H1 (cell line): Measurements from ENCODE around the gene GATB. TPM values are rescaled to one million over a fixed set of nuclear protein-coding genes. Genes with fewer than 3 reads are reported as not detected.

Experiments
- CTCF ChIA-PET: fragments of 300-600 bp; sonication (Branson Sonifier 250); formaldehyde crosslinking; loops from one replicate; lab custom pipeline; 2021; ENCODE audit not compliant: partially characterized antibody; lab: Charles Lee
- POLR2A ChIA-PET: fragments of 300-600 bp; sonication (Branson Sonifier 250); formaldehyde crosslinking; loops from one replicate; lab custom pipeline; 2021; ENCODE audit warnings: inconsistent platforms; ENCODE audit not compliant: partially characterized antibody; lab: Charles Lee
- DNase-seq, 2 experiments: peaks; one replicate each; pipeline versions ENCODE4 v3.0.0 to v3.0.0-alpha.2; 2010 to 2022; ENCODE audit warnings: low spot score in 2 of 2, low read depth in 1 of 2, mixed read lengths in 1 of 2
- FAIRE-seq: peaks from 2 replicates; lab custom pipeline; 2011; peaks lifted over from hg19 to GRCh38; lab: Jason Lieb, UNC
- H2AFZ ChIP-seq: 2 replicates; pipeline ENCODE4 v1.8.1; 2012; ENCODE audit warnings: low read length, inconsistent platforms
- H2AK5ac ChIP-seq: 2 replicates; pipeline ENCODE4 v1.6.1; 2013; ENCODE audit warnings: low read depth, low read length
- H2BK120ac ChIP-seq: replicated peaks from 2 replicates; pipeline ENCODE3; 2013; ENCODE audit warnings: low read depth, low read length, inconsistent platforms
- H2BK12ac ChIP-seq: 2 replicates; pipeline ENCODE4 v1.6.1; 2013; ENCODE audit warnings: low read depth, low read length
- H2BK15ac ChIP-seq: 2 replicates; pipeline ENCODE4 v1.6.1; 2013; ENCODE audit warnings: low read length
- H2BK20ac ChIP-seq: 2 replicates; pipeline ENCODE4 v1.6.1; 2013; ENCODE audit warnings: low read length
- H2BK5ac ChIP-seq: 2 replicates; pipeline ENCODE4 v1.6.1; 2013; ENCODE audit warnings: low read depth, low read length
- H3K14ac ChIP-seq: 2 replicates; pipeline ENCODE4 v1.6.1; 2013; ENCODE audit warnings: inconsistent platforms; ENCODE audit not compliant: insufficient read length
- H3K18ac ChIP-seq: 2 replicates; pipeline ENCODE4 v1.6.1; 2013; ENCODE audit warnings: low read length; ENCODE audit errors: extremely low read depth
- H3K23ac ChIP-seq: 2 replicates; pipeline ENCODE4 v1.6.1; 2013; ENCODE audit warnings: inconsistent platforms; ENCODE audit not compliant: insufficient read length
- H3K23me2 ChIP-seq: 2 replicates; pipeline ENCODE4 v1.6.1; 2013; ENCODE audit warnings: low read depth, low read length
- H3K27ac ChIP-seq: 2 replicates; pipeline ENCODE4 v1.6.1; 2011; ENCODE audit warnings: low read depth, low read length, inconsistent platforms
- H3K27me3 ChIP-seq, 4 experiments: replicated peaks in 1 of 4; 1 replicate in 1 of 4; 2 replicates in 3 of 4; pipeline versions ENCODE4 v1.6.1 to v1.8.1; 2011 to 2013; ENCODE audit warnings: low read length in 3 of 4, mild to moderate bottlenecking in 3 of 4, inconsistent platforms in 2 of 4, mixed read lengths in 2 of 4, moderate library complexity in 1 of 4; ENCODE audit not compliant: control insufficient read depth in 3 of 4, insufficient read depth in 3 of 4; ENCODE audit errors: extremely low read depth in 1 of 4
- H3K36me3 ChIP-seq, 4 experiments: 2 replicates each; pipeline versions ENCODE4 v1.6.1 to v1.8.1; 2011 to 2013; ENCODE audit warnings: mild to moderate bottlenecking in 4 of 4, low read length in 3 of 4, moderate library complexity in 2 of 4, control low read depth in 1 of 4, inconsistent platforms in 1 of 4; ENCODE audit not compliant: insufficient read depth in 4 of 4, control insufficient read depth in 2 of 4
- H3K4ac ChIP-seq: replicated peaks from 2 replicates; pipeline ENCODE3; 2013; ENCODE audit warnings: low read length, low read depth, mixed read lengths, inconsistent platforms; ENCODE audit not compliant: insufficient read length
- H3K4me1 ChIP-seq, 4 experiments: replicated peaks in 1 of 4; 1 replicate in 1 of 4; 2 replicates in 3 of 4; pipeline versions ENCODE4 v1.6.1 to v1.8.1; 2011 to 2013; ENCODE audit warnings: low read length in 3 of 4, inconsistent platforms in 2 of 4, mixed read lengths in 1 of 4; ENCODE audit not compliant: insufficient read depth in 4 of 4, control insufficient read depth in 3 of 4
- H3K4me2 ChIP-seq, 2 experiments: 2 replicates each; pipeline versions ENCODE4 v1.6.1 to v1.8.1; 2011 to 2013; ENCODE audit warnings: low read depth in 2 of 2, low read length in 2 of 2, control low read depth in 1 of 2, inconsistent platforms in 1 of 2, mild to moderate bottlenecking in 1 of 2; ENCODE audit not compliant: insufficient read depth in 1 of 2
- H3K4me3 ChIP-seq, 4 experiments: fragments of 200-600, 300-600 bp in 1 of 4; sonication (generic), shearing (Covaris generic), sonication (Bioruptor Twin) in 1 of 4; 2 replicates each; pipeline versions ENCODE4 v1.5.1 to v1.8.1; 2011 to 2016; ENCODE audit warnings: low read length in 4 of 4, low read depth in 3 of 4, control low read depth in 2 of 4, inconsistent platforms in 2 of 4, mild to moderate bottlenecking in 2 of 4, mixed read lengths in 1 of 4, moderate library complexity in 1 of 4; ENCODE audit not compliant: insufficient read depth in 2 of 4; ENCODE audit errors: extremely low read depth in 1 of 4
- H3K56ac ChIP-seq: replicated peaks from 2 replicates; pipeline ENCODE3; 2013; ENCODE audit warnings: low read depth, mild to moderate bottlenecking, mixed read lengths, low read length, inconsistent platforms; ENCODE audit not compliant: insufficient read length
- H3K79me1 ChIP-seq: 2 replicates; pipeline ENCODE4 v1.6.1; 2013; ENCODE audit warnings: low read depth, low read length, control low read depth
- H3K79me2 ChIP-seq, 2 experiments: 2 replicates each; pipeline versions ENCODE4 v1.6.1 to v1.8.1; 2012 to 2013; ENCODE audit warnings: low read length in 2 of 2, mild to moderate bottlenecking in 2 of 2, inconsistent platforms in 1 of 2; ENCODE audit not compliant: insufficient read depth in 2 of 2, control insufficient read depth in 1 of 2
- H3K9ac ChIP-seq, 4 experiments: replicated peaks in 1 of 4; 1 replicate in 1 of 4; 2 replicates in 3 of 4; pipeline versions ENCODE4 v1.6.1 to v1.8.1; 2011 to 2013; ENCODE audit warnings: low read depth in 3 of 4, low read length in 3 of 4, control low read depth in 2 of 4, mild to moderate bottlenecking in 2 of 4, moderate library complexity in 2 of 4, inconsistent platforms in 1 of 4; ENCODE audit errors: extremely low read depth in 1 of 4
- H3K9me3 ChIP-seq, 2 experiments: 2 replicates each; pipeline versions ENCODE4 v1.6.1 to v1.8.1; 2012 to 2013; ENCODE audit warnings: mild to moderate bottlenecking in 2 of 2, moderate library complexity in 2 of 2, control low read depth in 1 of 2, inconsistent platforms in 1 of 2, low read depth in 1 of 2, low read length in 1 of 2, mixed read lengths in 1 of 2; ENCODE audit not compliant: insufficient read depth in 2 of 2
- H4K20me1 ChIP-seq, 2 experiments: replicated peaks in 1 of 2; 2 replicates each; pipeline versions ENCODE3 to v1.8.1; 2011 to 2013; ENCODE audit warnings: inconsistent platforms in 2 of 2, low read length in 2 of 2, mild to moderate bottlenecking in 1 of 2; ENCODE audit not compliant: insufficient read depth in 2 of 2, control insufficient read depth in 1 of 2
- H4K5ac ChIP-seq: 2 replicates; pipeline ENCODE4 v1.6.1; 2013; ENCODE audit warnings: low read length, low read depth, mixed read lengths, inconsistent platforms; ENCODE audit not compliant: insufficient read length
- H4K8ac ChIP-seq: 2 replicates; pipeline ENCODE4 v1.8.0; 2013; ENCODE audit warnings: mild to moderate bottlenecking, moderate library complexity, low read length, inconsistent platforms; ENCODE audit not compliant: insufficient read depth; ENCODE audit errors: extremely low read depth
- H4K91ac ChIP-seq: replicated peaks from 2 replicates; pipeline ENCODE3; 2013; ENCODE audit warnings: low read length, mixed read lengths, inconsistent platforms; ENCODE audit not compliant: insufficient read length
- ASH2L ChIP-seq: fragments of 200-600, 300-600 bp; sonication (generic); IDR thresholded peaks from one replicate; pipeline ENCODE4 v1.7.1; 2017; ENCODE audit warnings: low read length
- EP300 ChIP-seq, 2 experiments: IDR thresholded peaks; 1 replicate in 1 of 2; 2 replicates in 1 of 2; pipeline ENCODE4 v1.6.1; 2011 to 2012; ENCODE audit warnings: low read depth in 2 of 2, low read length in 2 of 2, mild to moderate bottlenecking in 2 of 2, borderline replicate concordance in 1 of 2, inconsistent platforms in 1 of 2, moderate library complexity in 1 of 2
- FOSL1 ChIP-seq: IDR thresholded peaks from 2 replicates; pipeline ENCODE4 v1.6.1; 2011; ENCODE audit warnings: mild to moderate bottlenecking, low read depth, low read length, moderate library complexity; ENCODE audit not compliant: insufficient read depth
- RAD21 ChIP-seq, 2 experiments: IDR thresholded peaks in 1 of 2; conservative IDR thresholded peaks in 1 of 2; 2 replicates each; pipeline ENCODE4 v1.6.1; 2011; ENCODE audit warnings: low read depth in 2 of 2, low read length in 2 of 2, improper control_type of control experiment in 1 of 2, inconsistent platforms in 1 of 2, mild to moderate bottlenecking in 1 of 2, moderate library complexity in 1 of 2
- RBBP5 ChIP-seq: IDR thresholded peaks from 2 replicates; pipeline ENCODE4 v1.7.1; 2012; ENCODE audit warnings: low read depth, mild to moderate bottlenecking, inconsistent platforms, low read length, moderate library complexity, borderline replicate concordance
- SUZ12 ChIP-seq: fragments of 200-600 bp; sonication (generic); IDR thresholded peaks from 2 replicates; pipeline ENCODE4 v1.6.1; 2012; ENCODE audit warnings: mild to moderate bottlenecking, inconsistent platforms, low read length, moderate library complexity, mixed read lengths
- TEAD4 ChIP-seq: IDR thresholded peaks from 2 replicates; pipeline ENCODE4 v1.6.1; 2012; ENCODE audit warnings: low read depth, low read length, inconsistent platforms, mixed read lengths
- WGBS, 2 experiments: shearing (Covaris generic) in 1 of 2; methylation state at CpG; one replicate each; pipeline versions ENCODE4 v1.1.6 to v1.1.7; 2013 to 2015; ENCODE audit warnings: low lambda C conversion rate in 2 of 2, mixed read lengths in 2 of 2, inconsistent platforms in 1 of 2, low coverage in 1 of 2, missing lambda C conversion rate in 1 of 2; ENCODE audit not compliant: insufficient replicate concordance in 2 of 2, insufficient coverage in 1 of 2, insufficient read length in 1 of 2; ENCODE audit errors: extremely low coverage in 1 of 2, missing lambda C conversion rate in 1 of 2; 5-methylcytosine and 5-hydroxymethylcytosine counted together
- polyA plus RNA-seq, 7 experiments: library from polyadenylated mRNA; depleted of rRNA in 3 of 7; stranded (reverse) in 5 of 7; unstranded in 2 of 7; fragments of >200 nt in 5 of 7; fragments of 200-250 nt in 2 of 7; gene quantifications; 1 replicate in 5 of 7; 2 replicates in 1 of 7; 4 replicates in 1 of 7; pipeline versions ENCODE4 v1.2.1 to v1.2.3, GENCODE V29; 2011 to 2013; ENCODE audit warnings: missing spikeins in 2 of 7, mixed read lengths in 2 of 7
- total RNA-seq: library from RNA; stranded (reverse); fragmentation: NEBNext Ultra II Directional; extraction: Animal tissue kit (Norgen Biotek cat#: 25700); gene quantifications from 2 replicates; pipeline ENCODE4 v1.2.1, GENCODE V29; 2021

GATB gene
- total and polyA plus RNA-seq, 2 of the 8 experiments (the other 6 are each of a cell fraction or from before 2014, with no cell fraction given) = 15.3 to 18.0 TPM

- Histone ChIP-seq H3K4ac (no peak overlapping the region), H2BK5ac (no peak overlapping the region; the same call in 1 of the 2 replicates), H3K9ac (no peak overlapping the region; a peak in 1 of 7 replicates), H3K27me3 (no peaks in the 10 kb centered on the region), H4K5ac (no peak overlapping the region), H3K23ac (no peak overlapping the region), H2BK120ac (no peak overlapping the region), H2BK20ac (no peak overlapping the region), H2AK5ac (no peak overlapping the region), H3K27ac (no peak overlapping the region), H3K18ac (no peak overlapping the region), H2AFZ (no peak overlapping the region), H3K4me3 (no peak overlapping the region), H2BK12ac (no peak overlapping the region), H3K14ac (no peak overlapping the region), H3K23me2 (no peaks in the 10 kb centered on the region), H3K9me3 (no peaks in the 10 kb centered on the region), H4K8ac (no peak overlapping the region), H3K79me1 (no peaks in the 10 kb centered on the region), H4K91ac (no peak overlapping the region), H3K79me2 (no peaks in the 10 kb centered on the region), H3K4me1 (peaks cover 0 to 5% (median 2%) of the 10 kb centered on the region in 4 experiments; a peak in 4 of 7 replicates), H4K20me1 (no peaks in the 10 kb centered on the region), H3K36me3 (no peaks in the 10 kb centered on the region), H2BK15ac (no peak overlapping the region), H3K4me2 (no peak overlapping the region), H3K56ac (no peak overlapping the region)
- no peak for DNase-seq
- TF ChIP-seq RAD21 (IDR thresholded peaks at IDR 0.05 in 1 of 2, conservative IDR thresholded peaks at IDR 0.05 in 1 of 2; ENCODE audit: low read depth in 2 of 2, low read length in 2 of 2) (peak in 1 of 2 experiments; percentile 26; a peak in 1 of 4 replicates), SUZ12 (no peak), ASH2L (no peak), TEAD4 (no peak), RBBP5 (no peak), EP300 (IDR thresholded peaks at IDR 0.05; ENCODE audit: borderline replicate concordance in 1 of 2, low read depth in 2 of 2, low read length in 2 of 2) (no peak), FOSL1 (no peak)
- CTCF ChIA-PET = interaction anchor here (0.8 to 2.9 kb wide), 6 partner anchors 11 to 579 kb away, joined by 3 to 8 read pairs (median 4); no protein-coding TSS in a partner anchor
- POLR2A ChIA-PET = interaction anchor here (1.0 kb wide), 1 partner anchor 69 kb away, joined by 3 read pairs; the partner anchor contains the start of gene GATB
- WGBS, 2 experiments = 91% methylated on average over 14 of the region's 14 CpGs; no CpG with 5 or more reads in 1 of the 2 experiments
- no peak for FAIRE-seq
Measured at GRCh38 chr4:151691639-151692442, 69.0 kb downstream of the GATB start.
